Choroid plexus epithelial cell (primary cell): ENCODE measurements around the gene GOLGA1.
A peak's percentile ranks its signal among the peaks of the same experiment; 100 is the strongest.
"Not testable (repeated sequence)": the region's sequence is repeated elsewhere in the genome, so short reads cannot be mapped to it uniquely, and the experiment has no call there.

ENCODE experiments used
- DNase-seq: peaks from one replicate; pipeline ENCODE4 v3.0.0-alpha.2; 2010; ENCODE audit warnings: low read depth
- H3K4me3 ChIP-seq: 2 replicates; pipeline ENCODE4 v1.5.1; 2011; ENCODE audit warnings: low read depth, mild to moderate bottlenecking, control low read depth, low read length, moderate library complexity
- CTCF ChIP-seq: conservative IDR thresholded peaks from 2 replicates; pipeline ENCODE4 v1.5.1; 2011; ENCODE audit warnings: low read depth, mild to moderate bottlenecking, control low read depth, inconsistent platforms, low read length, moderate library complexity

GOLGA1 gene

GRCh38 chr9:124854161-124854560 is 86.7 kb downstream of the GOLGA1 start:
- no peak for TF ChIP-seq CTCF
- no peak for DNase-seq

DNA sequence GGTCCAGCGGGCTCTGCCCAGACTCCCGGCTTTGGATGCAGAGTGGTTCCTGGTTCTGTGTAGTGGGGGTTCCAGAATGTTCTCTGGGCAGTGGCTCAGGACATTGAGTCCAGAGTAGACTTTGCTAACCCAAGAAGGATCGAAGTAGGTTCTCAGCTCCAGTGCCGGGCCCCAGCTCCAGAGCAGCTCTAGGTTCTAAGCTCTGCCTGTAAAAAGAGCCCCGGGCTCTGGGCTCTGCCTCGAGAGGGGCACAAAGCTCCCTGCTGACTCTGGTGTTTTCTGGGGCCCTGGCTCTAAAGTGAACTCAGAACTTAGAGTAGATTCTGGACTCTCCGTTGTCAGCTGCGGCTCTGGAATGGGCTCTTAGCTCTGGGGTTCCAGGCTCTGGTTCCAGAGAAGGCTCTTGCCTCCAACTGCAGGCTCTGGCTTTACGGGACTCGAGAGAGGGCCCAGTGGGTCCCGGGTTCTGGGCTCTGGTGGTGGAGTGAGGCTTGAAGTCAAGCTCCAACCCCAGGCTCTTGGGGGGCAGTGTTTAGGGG is 87.2 kb downstream of the GOLGA1 start:
- H3K4me3 ChIP-seq = peak overlapping the region; percentile 63
- no peak for TF ChIP-seq CTCF
- no peak for DNase-seq

More at GRCh38 chr9:124854161-124854560, 86.7 kb downstream of the GOLGA1 start:
- no peak overlapping the region for H3K4me3 ChIP-seq

DNA sequence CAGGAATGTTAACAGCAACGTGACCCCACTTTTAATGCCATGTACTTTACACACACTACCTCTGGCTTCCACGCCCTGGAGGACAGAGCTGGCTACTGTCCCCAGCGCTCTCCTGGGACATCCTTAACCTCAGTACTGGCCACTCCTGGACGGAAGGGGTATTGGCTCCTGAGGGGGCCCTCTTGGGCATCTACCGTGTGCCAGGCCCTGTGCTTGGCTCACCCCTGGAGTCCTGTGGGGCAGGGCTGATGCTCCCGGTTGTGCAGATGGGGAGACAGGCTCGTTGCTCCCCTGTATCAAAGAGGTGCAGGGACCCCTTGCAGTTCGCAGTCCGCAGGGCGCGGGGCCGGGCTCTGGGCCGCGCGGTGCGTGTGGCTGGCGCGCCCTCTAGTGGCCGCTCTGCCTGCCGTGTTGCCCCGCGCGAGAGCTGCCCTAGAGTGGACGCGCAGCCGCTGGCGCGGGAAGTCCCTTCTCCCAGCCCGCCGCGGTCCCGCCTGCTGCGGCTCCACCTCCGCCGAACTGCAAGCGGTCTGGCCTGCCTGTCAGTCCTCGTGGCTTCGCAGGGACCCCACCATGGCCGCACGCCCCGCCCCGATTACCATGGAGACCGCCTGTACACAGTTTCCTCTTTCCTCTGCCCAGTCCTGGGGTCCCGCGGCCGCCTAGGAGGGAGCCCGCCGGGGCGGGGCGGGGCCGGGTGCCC is 87.9 kb downstream of the GOLGA1 start, which contains the start of gene WDR38:
Gene WDR38, plus strand, starts transcription at position 632 of the 703 bp plus-strand sequence. CDS start 72 bp downstream, outside the sequence.
- TF ChIP-seq CTCF = peak; percentile 77
- DNase-seq = peak; percentile 83
- peak within 1 kb of the TSS; percentile 63 for H3K4me3 ChIP-seq

DNA sequence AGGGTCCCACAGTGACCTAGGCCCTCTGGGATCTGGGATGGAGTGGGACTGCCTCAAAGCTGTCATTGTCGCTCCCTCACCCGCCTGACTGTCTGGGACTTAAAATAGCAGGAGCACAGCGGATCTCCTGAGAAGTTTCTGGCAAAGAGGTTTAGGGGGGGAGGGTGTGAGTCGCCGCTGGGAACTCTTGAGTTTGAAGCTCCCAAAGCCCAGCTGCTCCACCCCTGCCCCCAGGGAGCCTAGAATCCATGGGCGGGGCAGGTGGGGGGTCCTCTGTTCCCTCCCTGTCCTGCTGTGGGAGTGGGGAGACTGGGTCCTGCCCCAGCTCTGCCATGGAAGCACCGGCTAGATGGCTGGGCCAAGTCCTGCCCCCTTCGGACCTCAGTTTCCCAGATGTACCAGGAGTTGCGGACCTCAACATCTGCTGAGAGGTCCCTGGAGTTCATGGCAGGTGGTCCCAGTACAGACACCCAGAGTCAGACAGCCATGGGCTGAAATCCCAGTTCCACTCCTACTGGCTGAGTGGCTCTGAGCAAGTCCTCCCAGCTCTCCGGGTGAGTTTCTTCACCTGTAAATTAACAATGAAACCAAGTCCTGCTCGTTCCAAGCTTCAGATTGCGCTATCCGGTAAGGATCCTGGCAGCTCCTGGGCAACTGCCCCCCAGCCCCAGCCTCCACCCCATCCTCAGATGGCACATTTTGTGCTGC is 88.6 kb downstream of the GOLGA1 start:
- no peak for DNase-seq
- no peak overlapping the region for H3K4me3 ChIP-seq
- TF ChIP-seq CTCF = no peak

DNA sequence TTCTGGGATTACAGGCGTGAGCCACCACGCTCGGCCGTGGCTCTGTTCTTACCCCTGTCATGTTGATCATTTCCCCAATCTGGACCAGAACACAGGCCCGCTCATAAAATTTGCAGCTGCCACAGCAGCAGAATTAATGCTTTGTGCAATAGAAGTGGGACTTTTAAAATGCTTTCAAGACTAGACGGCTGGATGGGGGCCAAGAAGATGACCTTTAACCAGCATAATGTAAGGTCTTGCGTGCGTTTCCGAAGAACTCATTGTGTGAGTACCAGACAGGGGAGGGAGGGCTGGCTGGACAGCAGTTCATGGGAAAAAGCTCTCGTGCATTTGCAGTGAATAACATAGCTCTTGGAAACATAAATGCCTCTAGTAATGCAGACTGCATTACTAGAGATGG is 91.1 kb downstream of the GOLGA1 start:
- TF ChIP-seq CTCF = no peak
- DNase-seq = peak; percentile 87
- H3K4me3 ChIP-seq = no peak overlapping the region

DNA sequence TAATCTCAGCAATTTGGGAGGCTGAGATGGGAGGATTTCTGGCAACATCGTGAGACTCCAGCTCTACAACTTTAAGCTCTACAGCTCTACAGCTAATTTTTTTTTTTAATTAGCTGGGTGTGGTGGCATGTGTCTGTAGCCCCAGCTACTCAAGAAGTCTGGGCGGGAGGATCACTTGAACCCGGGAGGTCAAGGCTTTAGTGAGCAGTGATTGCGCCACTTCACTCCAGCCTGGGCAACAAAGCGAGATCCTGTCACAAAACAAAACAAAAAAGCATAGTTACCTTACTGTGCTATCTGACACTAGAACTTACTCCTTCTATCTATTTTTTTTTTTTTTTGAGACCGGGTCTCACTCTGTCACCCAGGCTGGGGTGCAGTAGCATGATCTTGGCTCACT is 93.9 kb downstream of the GOLGA1 start:
- no peak for DNase-seq
- H3K4me3 ChIP-seq = no peak overlapping the region
- no peak for TF ChIP-seq CTCF

- DNase-seq, H3K4me3 ChIP-seq: not testable (repeated sequence)
These were observed 94.4 kb downstream of the GOLGA1 start for GRCh38 chr9:124846467-124846866.
